Stimulated activated effector memory CD8-positive, alpha-beta T cell treated with anti-CD3 and anti-CD28 coated beads, Interleukin-12 subunit alpha, Interleukin-12 subunit beta, amount 100 ng/mL, for 72 hours (primary cell): ENCODE data around the gene FAT2.

ENCODE experiments used
- ATAC-seq: fragments of 150-1000 bp; cut with Tn5 transposase; 2 replicates; pipeline ENCODE4 v1.10.0; 2021
- DNase-seq, 2 donors: peaks; one replicate each; pipeline ENCODE4 v3.0.0; 2021 to 2022; ENCODE audit warnings: low spot score in 2 of 2
- H3K27ac Mint-ChIP-seq: one replicate; pipeline ENCODE4 v1.8.0; 2022; ENCODE audit warnings: mild to moderate bottlenecking, mixed read lengths
- H3K36me3 Mint-ChIP-seq: one replicate; pipeline ENCODE4 v1.8.0; 2022; ENCODE audit warnings: mild to moderate bottlenecking, mixed read lengths
- H3K4me1 Mint-ChIP-seq: one replicate; pipeline ENCODE4 v1.8.0; 2022; ENCODE audit warnings: mixed read lengths
- H3K4me3 Mint-ChIP-seq: one replicate; pipeline ENCODE4 v1.8.0; 2022; ENCODE audit warnings: mild to moderate bottlenecking, mixed read lengths
- H3K9me3 Mint-ChIP-seq: one replicate; pipeline ENCODE4 v1.8.0; 2022; ENCODE audit warnings: mixed read lengths

The FAT2 gene

GRCh38 chr5:151591144-151591819, at the start of gene FAT2:
Gene FAT2, minus strand, starts transcription at chr5:151591331. Its CDS starts 22,400 bp downstream, at chr5:151568931.
- Mint-ChIP-seq H3K4me3 (no peak within 1 kb of the TSS), H3K27ac (no peak within 1 kb of the TSS), H3K4me1 (no peaks in the 10 kb centered on the region), H3K36me3 (no peaks in the 10 kb centered on the region), H3K9me3 (no peaks in the 10 kb centered on the region)
- ATAC-seq = no peak
- no peak for DNase-seq

GRCh38 chr5:151638619-151639018, 47.5 kb upstream of the FAT2 start:
- Mint-ChIP-seq H3K4me3 (no peak overlapping the region), H3K9me3 (no peaks in the 10 kb centered on the region), H3K4me1 (no peaks in the 10 kb centered on the region), H3K27ac (no peak overlapping the region), H3K36me3 (no peaks in the 10 kb centered on the region)
- no peak for DNase-seq
- no peak for ATAC-seq

- ATAC-seq (no peak), DNase-seq (no peak)
- H3K36me3 Mint-ChIP-seq = no peaks in the 10 kb centered on the region
- no peak overlapping the region for H3K27ac Mint-ChIP-seq
- H3K9me3 Mint-ChIP-seq = no peaks in the 10 kb centered on the region
- H3K4me3 Mint-ChIP-seq = no peak overlapping the region
- H3K4me1 Mint-ChIP-seq = no peaks in the 10 kb centered on the region
Measured at GRCh38 chr5:151637676-151638075, 46.5 kb upstream of the FAT2 start.

- no peak for DNase-seq
- no peaks in the 10 kb centered on the region for H3K9me3 Mint-ChIP-seq
- ATAC-seq = no peak
- no peaks in the 10 kb centered on the region for H3K36me3 Mint-ChIP-seq
- no peak overlapping the region for H3K4me3 Mint-ChIP-seq
- H3K27ac Mint-ChIP-seq = no peak overlapping the region
- H3K4me1 Mint-ChIP-seq = no peaks in the 10 kb centered on the region
Measured at GRCh38 chr5:151633892-151634291, 42.8 kb upstream of the FAT2 start.

- no peak for DNase-seq
- no peak overlapping the region for H3K27ac Mint-ChIP-seq
- H3K4me3 Mint-ChIP-seq = no peak overlapping the region
- no peak for ATAC-seq
- H3K9me3 Mint-ChIP-seq = no peaks in the 10 kb centered on the region
- no peaks in the 10 kb centered on the region for H3K4me1 Mint-ChIP-seq
- no peaks in the 10 kb centered on the region for H3K36me3 Mint-ChIP-seq
Measured at GRCh38 chr5:151632941-151633340, 41.8 kb upstream of the FAT2 start.

GRCh38 chr5:151632524-151632923, 41.4 kb upstream of the FAT2 start:
- Mint-ChIP-seq H3K4me3 (no peak overlapping the region), H3K27ac (no peak overlapping the region), H3K36me3 (no peaks in the 10 kb centered on the region), H3K4me1 (no peaks in the 10 kb centered on the region), H3K9me3 (no peaks in the 10 kb centered on the region)
- ATAC-seq = no peak
- DNase-seq = no peak

- DNase-seq = no peak
- no peak for ATAC-seq
- no peaks in the 10 kb centered on the region for H3K4me1 Mint-ChIP-seq
- no peaks in the 10 kb centered on the region for H3K36me3 Mint-ChIP-seq
- no peak overlapping the region for H3K4me3 Mint-ChIP-seq
- H3K9me3 Mint-ChIP-seq = no peaks in the 10 kb centered on the region
- no peak overlapping the region for H3K27ac Mint-ChIP-seq
Measured at GRCh38 chr5:151631941-151632340, 40.8 kb upstream of the FAT2 start.

GRCh38 chr5:151630088-151630487, 39.0 kb upstream of the FAT2 start:
- DNase-seq (no peak), ATAC-seq (no peak)
- Mint-ChIP-seq H3K9me3 (no peaks in the 10 kb centered on the region), H3K4me3 (no peak overlapping the region), H3K36me3 (no peaks in the 10 kb centered on the region), H3K4me1 (no peaks in the 10 kb centered on the region), H3K27ac (no peak overlapping the region)

- DNase-seq = no peak
- no peak overlapping the region for H3K27ac Mint-ChIP-seq
Measured at GRCh38 chr5:151628112-151628823, 37.1 kb upstream of the FAT2 start.

GRCh38 chr5:151627650-151628049, 36.5 kb upstream of the FAT2 start:
- Mint-ChIP-seq H3K4me1 (no peaks in the 10 kb centered on the region), H3K36me3 (no peaks in the 10 kb centered on the region), H3K9me3 (no peaks in the 10 kb centered on the region), H3K27ac (no peak overlapping the region), H3K4me3 (no peak overlapping the region)
- ATAC-seq (no peak), DNase-seq (no peak)

More at GRCh38 chr5:151628112-151628823, 37.1 kb upstream of the FAT2 start:
- ATAC-seq = no peak
- H3K36me3 Mint-ChIP-seq = no peaks in the 10 kb centered on the region
- no peaks in the 10 kb centered on the region for H3K9me3 Mint-ChIP-seq
- H3K4me3 Mint-ChIP-seq = no peak overlapping the region
- no peaks in the 10 kb centered on the region for H3K4me1 Mint-ChIP-seq

GRCh38 chr5:151625285-151625684, 34.2 kb upstream of the FAT2 start:
- Mint-ChIP-seq H3K4me3 (no peak overlapping the region), H3K36me3 (no peaks in the 10 kb centered on the region), H3K9me3 (no peaks in the 10 kb centered on the region), H3K4me1 (no peaks in the 10 kb centered on the region), H3K27ac (no peak overlapping the region)
- DNase-seq (no peak), ATAC-seq (no peak)

- H3K36me3 Mint-ChIP-seq = no peaks in the 10 kb centered on the region
- ATAC-seq (no peak), DNase-seq (no peak)
- H3K4me1 Mint-ChIP-seq = no peaks in the 10 kb centered on the region
- no peaks in the 10 kb centered on the region for H3K9me3 Mint-ChIP-seq
- no peak overlapping the region for H3K4me3 Mint-ChIP-seq
- no peak overlapping the region for H3K27ac Mint-ChIP-seq
Measured at GRCh38 chr5:151624476-151624875, 33.3 kb upstream of the FAT2 start.

- DNase-seq (no peak), ATAC-seq (no peak)
- H3K9me3 Mint-ChIP-seq = no peaks in the 10 kb centered on the region
- no peak overlapping the region for H3K27ac Mint-ChIP-seq
- no peak overlapping the region for H3K4me3 Mint-ChIP-seq
- H3K4me1 Mint-ChIP-seq = no peaks in the 10 kb centered on the region
- H3K36me3 Mint-ChIP-seq = no peaks in the 10 kb centered on the region
Measured at GRCh38 chr5:151622367-151623088, 31.4 kb upstream of the FAT2 start.

GRCh38 chr5:151620461-151620840, 29.3 kb upstream of the FAT2 start:
- DNase-seq (no peak), ATAC-seq (no peak)
- H3K4me3 Mint-ChIP-seq = no peak overlapping the region
- no peaks in the 10 kb centered on the region for H3K9me3 Mint-ChIP-seq
- peaks cover 5% of the 10 kb centered on the region for H3K4me1 Mint-ChIP-seq
- H3K27ac Mint-ChIP-seq = no peak overlapping the region
- no peaks in the 10 kb centered on the region for H3K36me3 Mint-ChIP-seq

- DNase-seq (no peak), ATAC-seq (no peak)
- H3K9me3 Mint-ChIP-seq = no peaks in the 10 kb centered on the region
- no peaks in the 10 kb centered on the region for H3K36me3 Mint-ChIP-seq
- H3K27ac Mint-ChIP-seq = no peak overlapping the region
- no peak overlapping the region for H3K4me3 Mint-ChIP-seq
- H3K4me1 Mint-ChIP-seq = peaks cover 10% of the 10 kb centered on the region
Measured at GRCh38 chr5:151619812-151620460, 28.8 kb upstream of the FAT2 start.
